SU-DHL-6 (cell line): ENCODE measurements around the gene MAP7.

ENCODE experiments used
- H2AFZ ChIP-seq: fragments of 200-600 bp; sonication (generic); 2 replicates; pipeline ENCODE4 v1.6.1; 2014; ENCODE audit warnings: low read depth, mild to moderate bottlenecking, moderate library complexity, mixed read lengths, antibody characterized with exemption, low read length; ENCODE audit not compliant: severe bottlenecking
- H3F3A ChIP-seq: fragments of 200-600 bp; shearing (Covaris generic); 2 replicates; pipeline ENCODE4 v1.6.0; 2016; ENCODE audit warnings: antibody characterized with exemption, mild to moderate bottlenecking; ENCODE audit not compliant: insufficient read depth
- H3K27ac ChIP-seq: fragments of 200-600 bp; sonication (generic); 2 replicates; pipeline ENCODE4 v1.5.1; 2016; ENCODE audit warnings: low read depth, mild to moderate bottlenecking, low read length, moderate library complexity, mixed read lengths
- H3K27me3 ChIP-seq: fragments of 200-600 bp; sonication (generic), shearing (Covaris generic); 2 replicates; pipeline ENCODE4 v1.6.0; 2014; ENCODE audit warnings: mild to moderate bottlenecking, low read length
- H3K36me3 ChIP-seq: fragments of 200-600 bp; sonication (generic); 2 replicates; pipeline ENCODE4 v1.6.1; 2014; ENCODE audit warnings: mild to moderate bottlenecking, low read length, mixed read lengths
- H3K4me2 ChIP-seq: fragments of 300-600, 200-600 bp; shearing (Covaris generic), sonication (generic); 2 replicates; pipeline ENCODE4 v1.6.0; 2014; ENCODE audit warnings: low read length, low read depth, mild to moderate bottlenecking; ENCODE audit not compliant: poor library complexity, severe bottlenecking
- H3K4me3 ChIP-seq: fragments of 200-600 bp; sonication (generic); 2 replicates; pipeline ENCODE4 v1.5.1; 2014; ENCODE audit warnings: antibody characterized with exemption, low read length, mild to moderate bottlenecking, mixed read lengths; ENCODE audit not compliant: insufficient read depth, poor library complexity, severe bottlenecking
- H3K79me2 ChIP-seq: fragments of 200-600 bp; sonication (generic); 2 replicates; pipeline ENCODE4 v1.6.1; 2014; ENCODE audit warnings: mild to moderate bottlenecking, low read length, moderate library complexity; ENCODE audit not compliant: insufficient read depth
- H3K9ac ChIP-seq: fragments of 200-600 bp; sonication (generic); 2 replicates; pipeline ENCODE4 v1.7.0; 2014; ENCODE audit warnings: mild to moderate bottlenecking, low read length
- H3K9me2 ChIP-seq: fragments of 200-600 bp; sonication (generic); replicated peaks from 2 replicates; pipeline ENCODE4 v1.6.1; 2014; ENCODE audit warnings: low read length; ENCODE audit not compliant: insufficient read depth
- H3K9me3 ChIP-seq: fragments of 200-600 bp; sonication (generic); 2 replicates; pipeline ENCODE4 v1.6.1; 2014; ENCODE audit warnings: low read length, mixed read lengths; ENCODE audit not compliant: insufficient read depth
- H4K20me1 ChIP-seq: fragments of 200-600 bp; sonication (generic); 2 replicates; pipeline ENCODE4 v1.6.1; 2014; ENCODE audit warnings: low read depth, mild to moderate bottlenecking, antibody characterized with exemption, low read length, moderate library complexity, mixed read lengths
- CTCF ChIP-seq: fragments of 200-600 bp; sonication (generic); IDR thresholded peaks from one replicate; pipeline ENCODE4 v1.5.1; 2017; ENCODE audit warnings: antibody characterized with exemption, mild to moderate bottlenecking, low read length, moderate library complexity; ENCODE audit not compliant: insufficient read depth, poor library complexity, severe bottlenecking
- EZH2phosphoT487 ChIP-seq: fragments of 200-600 bp; sonication (generic), shearing (Covaris generic); conservative IDR thresholded peaks from 2 replicates; pipeline ENCODE4 v1.6.1; 2018; ENCODE audit warnings: mild to moderate bottlenecking, antibody characterized with exemption, low read length, moderate library complexity, mixed read lengths

The MAP7 gene

GRCh38 chr6:136470044-136470443, 80.2 kb downstream of the MAP7 start:
- Histone ChIP-seq H3K9me2 (no peaks in the 10 kb centered on the region), H3K79me2 (no peaks in the 10 kb centered on the region), H3K27me3 (no peaks in the 10 kb centered on the region), H3K9ac (no peak overlapping the region), H3F3A (no peaks in the 10 kb centered on the region), H2AFZ (no peak overlapping the region), H3K4me3 (no peak overlapping the region), H4K20me1 (no peaks in the 10 kb centered on the region), H3K4me2 (no peak overlapping the region), H3K36me3 (no peaks in the 10 kb centered on the region), H3K27ac (no peak overlapping the region), H3K9me3 (no peaks in the 10 kb centered on the region)
- no peak for TF ChIP-seq CTCF
- no peak for TF ChIP-seq EZH2phosphoT487

GRCh38 chr6:136469154-136469553, 81.1 kb downstream of the MAP7 start:
- no peak for TF ChIP-seq EZH2phosphoT487
- TF ChIP-seq CTCF, result no peak
- Histone ChIP-seq H3K4me2 (no peak overlapping the region), H4K20me1 (no peaks in the 10 kb centered on the region), H3K79me2 (no peaks in the 10 kb centered on the region), H3K9ac (no peak overlapping the region), H3F3A (no peaks in the 10 kb centered on the region), H3K27ac (no peak overlapping the region), H3K9me3 (no peaks in the 10 kb centered on the region), H3K9me2 (no peaks in the 10 kb centered on the region), H3K4me3 (no peak overlapping the region), H3K27me3 (no peaks in the 10 kb centered on the region), H2AFZ (no peak overlapping the region), H3K36me3 (no peaks in the 10 kb centered on the region)

- H3F3A ChIP-seq, result no peaks in the 10 kb centered on the region
- H3K9me3 ChIP-seq, result no peaks in the 10 kb centered on the region
- H3K79me2 ChIP-seq, result no peaks in the 10 kb centered on the region
- H3K4me2 ChIP-seq, result no peak overlapping the region
- H4K20me1 ChIP-seq, result no peaks in the 10 kb centered on the region
- TF ChIP-seq CTCF (no peak), EZH2phosphoT487 (no peak)
- H3K27me3 ChIP-seq, result no peaks in the 10 kb centered on the region
- no peaks in the 10 kb centered on the region for H3K9me2 ChIP-seq
- no peak overlapping the region for H3K27ac ChIP-seq
- H3K9ac ChIP-seq, result no peak overlapping the region
- no peaks in the 10 kb centered on the region for H3K36me3 ChIP-seq
- no peak overlapping the region for H2AFZ ChIP-seq
- H3K4me3 ChIP-seq, result no peak overlapping the region
Observed at GRCh38 chr6:136468711-136469110, 81.5 kb downstream of the MAP7 start.

- Histone ChIP-seq H2AFZ (no peak overlapping the region), H3K27ac (no peak overlapping the region), H3K79me2 (no peaks in the 10 kb centered on the region), H4K20me1 (no peaks in the 10 kb centered on the region), H3K9me2 (no peaks in the 10 kb centered on the region), H3K4me2 (no peak overlapping the region), H3K9ac (no peak overlapping the region), H3F3A (no peaks in the 10 kb centered on the region), H3K9me3 (no peaks in the 10 kb centered on the region), H3K36me3 (no peaks in the 10 kb centered on the region), H3K27me3 (no peaks in the 10 kb centered on the region), H3K4me3 (no peak overlapping the region)
- TF ChIP-seq EZH2phosphoT487, result no peak
- TF ChIP-seq CTCF, result no peak
Observed at GRCh38 chr6:136467186-136467585, 83.0 kb downstream of the MAP7 start.
